HFFc6 (cell line): ENCODE results near the gene MTMR8. TPM values are rescaled to one million over a fixed set of nuclear protein-coding genes. Genes with fewer than 3 reads are reported as not detected.

Experiments
- DNase-seq: peaks from one replicate; pipeline ENCODE4 v3.0.0-alpha.2; 2018
- H3K27ac Mint-ChIP-seq: 2 replicates; pipeline ENCODE4 v1.8.0; 2020; ENCODE audit warnings: mild to moderate bottlenecking, mixed read lengths
- H3K27me3 Mint-ChIP-seq: 2 replicates; pipeline ENCODE4 v1.8.0; 2021; ENCODE audit warnings: mild to moderate bottlenecking, moderate library complexity, mixed read lengths; ENCODE audit not compliant: insufficient read depth
- H3K36me3 Mint-ChIP-seq: 2 replicates; pipeline ENCODE4 v1.8.0; 2021; ENCODE audit warnings: low read depth, mixed read lengths
- H3K4me1 Mint-ChIP-seq: 2 replicates; pipeline ENCODE4 v1.8.0; 2020; ENCODE audit warnings: low read depth, mixed read lengths
- H3K4me3 Mint-ChIP-seq: 2 replicates; pipeline ENCODE4 v1.8.0; 2020; ENCODE audit warnings: mild to moderate bottlenecking, moderate library complexity, mixed read lengths
- H3K9me3 Mint-ChIP-seq: 2 replicates; pipeline ENCODE4 v1.8.0; 2020; ENCODE audit warnings: mild to moderate bottlenecking, mixed read lengths
- CTCF ChIP-seq: fragments of 200-600 bp; sonication (generic); IDR thresholded peaks from 2 replicates; pipeline ENCODE4 v1.5.0; 2021; ENCODE audit warnings: antibody characterized with exemption, mild to moderate bottlenecking
- total RNA-seq, 6 experiments: library from RNA; stranded (reverse); fragmentation: NEBNext Ultra II Directional; extraction: Animal tissue kit (Norgen Biotek cat#: 25700); gene quantifications; 2 replicates in 1 of 6; 3 replicates in 5 of 6; pipeline ENCODE4 v1.2.3, GENCODE V29; 2021

The MTMR8 gene
- total RNA-seq, 6 experiments from 2014 or later: not detected

DNA sequence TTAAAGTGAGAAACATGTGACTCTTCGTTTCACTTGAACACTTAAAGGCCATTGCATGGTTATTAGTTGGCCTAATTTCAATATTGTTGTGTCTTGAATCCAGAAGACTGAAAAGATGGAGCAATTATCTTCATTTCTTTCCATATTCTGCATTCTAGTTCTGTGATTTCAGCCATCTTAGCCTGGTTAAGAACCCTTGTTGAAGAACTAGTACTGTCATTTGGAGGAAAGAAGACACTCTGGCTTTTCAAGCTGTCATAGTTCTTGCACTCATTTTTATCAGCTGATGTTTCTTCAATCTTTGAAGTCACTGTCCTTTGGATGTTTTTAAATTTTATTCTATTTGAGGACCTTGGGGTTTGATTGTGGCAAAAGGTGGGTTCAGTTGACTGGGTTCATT, 81.6 kb downstream of the MTMR8 start:
- TF ChIP-seq CTCF: no peak
- no peak for DNase-seq
- Mint-ChIP-seq H3K9me3 (peaks cover 10% of the 10 kb centered on the region), H3K36me3 (no peaks in the 10 kb centered on the region), H3K4me1 (no peaks in the 10 kb centered on the region), H3K27me3 (no peaks in the 10 kb centered on the region), H3K27ac (no peak overlapping the region), H3K4me3 (no peak overlapping the region)

DNA sequence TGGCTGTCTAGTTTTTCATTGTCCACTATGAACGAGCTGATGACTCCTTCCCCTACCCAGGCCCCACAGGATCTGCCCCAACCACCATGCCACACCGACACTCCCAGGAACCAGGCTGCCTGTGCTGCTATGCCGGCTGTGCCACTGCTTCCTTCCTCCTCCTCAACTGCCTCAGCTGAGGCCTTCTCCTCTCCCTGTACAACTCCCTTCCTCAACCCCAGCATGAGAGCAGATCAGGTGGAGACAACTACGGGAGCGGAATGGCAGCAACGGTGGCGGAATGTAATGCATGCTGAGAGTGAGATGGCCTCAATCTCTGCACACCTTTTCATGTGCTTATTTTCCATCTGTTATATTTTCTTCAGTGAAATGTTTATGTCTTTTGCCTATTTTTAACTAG, 88.5 kb downstream of the MTMR8 start:
- Mint-ChIP-seq H3K4me3 (no peak overlapping the region), H3K27me3 (no peaks in the 10 kb centered on the region), H3K9me3 (no peaks in the 10 kb centered on the region; the same call in 1 of the 2 replicates), H3K4me1 (no peaks in the 10 kb centered on the region), H3K27ac (no peak overlapping the region), H3K36me3 (no peaks in the 10 kb centered on the region)
- no peak for DNase-seq
- no peak for TF ChIP-seq CTCF

GRCh38 chrX:64291123-64291522, 104.1 kb downstream of the MTMR8 start:
- no peaks in the 10 kb centered on the region for H3K36me3 Mint-ChIP-seq
- TF ChIP-seq CTCF: no peak
- H3K4me3 Mint-ChIP-seq: no peak overlapping the region
- no peaks in the 10 kb centered on the region for H3K4me1 Mint-ChIP-seq
- H3K27me3 Mint-ChIP-seq: no peaks in the 10 kb centered on the region; the same call in 1 of the 2 replicates
- DNase-seq: no peak
- no peak overlapping the region for H3K27ac Mint-ChIP-seq
- H3K9me3 Mint-ChIP-seq: no peaks in the 10 kb centered on the region

GRCh38 chrX:64265265-64265664, 130.0 kb downstream of the MTMR8 start:
- no peaks in the 10 kb centered on the region for H3K27me3 Mint-ChIP-seq
- no peak for TF ChIP-seq CTCF
- no peaks in the 10 kb centered on the region for H3K4me1 Mint-ChIP-seq
- H3K4me3 Mint-ChIP-seq: no peak overlapping the region
- H3K27ac Mint-ChIP-seq: no peak overlapping the region
- no peaks in the 10 kb centered on the region for H3K36me3 Mint-ChIP-seq
- H3K9me3 Mint-ChIP-seq: no peaks in the 10 kb centered on the region
- no peak for DNase-seq

DNA sequence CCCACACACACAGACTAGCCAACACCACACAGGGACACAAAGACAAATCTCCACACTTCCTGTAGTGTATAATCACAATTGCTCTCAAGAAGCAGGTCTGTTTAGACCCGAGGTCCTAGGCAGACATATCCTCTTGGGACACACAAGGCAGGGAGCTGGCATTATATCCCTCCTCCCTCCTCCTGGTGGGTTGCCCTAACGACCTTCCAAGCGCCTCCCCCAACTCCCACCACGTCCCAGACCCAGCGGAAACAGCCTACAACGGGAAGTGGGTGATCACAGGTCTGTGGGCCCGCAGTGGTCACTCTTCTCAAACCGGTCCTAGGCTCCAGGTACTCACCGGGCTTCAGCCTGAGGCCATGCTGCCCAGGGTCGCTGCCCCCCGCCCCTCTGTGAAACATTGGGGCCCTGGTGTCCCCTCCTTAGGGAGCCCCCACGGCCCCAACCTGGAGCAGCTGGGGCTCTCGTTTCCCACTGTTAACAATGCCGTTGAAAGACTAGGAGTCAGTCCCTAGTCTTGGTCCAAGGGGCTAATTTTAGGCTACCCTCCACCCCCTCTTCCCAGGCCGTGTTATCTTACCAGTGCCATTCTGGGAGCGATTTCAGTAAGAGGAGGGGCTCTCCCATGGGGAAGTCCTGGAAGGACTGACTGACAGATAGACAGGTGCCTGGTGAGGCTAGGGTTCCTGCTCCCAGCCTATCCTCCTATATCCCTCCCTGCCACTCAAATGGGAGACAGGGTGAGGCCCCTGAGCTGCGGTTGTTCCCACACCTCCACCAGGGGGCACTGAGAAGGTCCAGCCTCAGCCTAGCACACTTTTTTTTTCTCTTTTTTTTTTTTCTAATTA, 164.9 kb downstream of the MTMR8 start, which contains the start of gene ASB12:
Gene ASB12 (minus strand): TSS at position 485 of the 848 bp plus-strand sequence. CDS start 4,957 bp downstream, outside the sequence.
- Mint-ChIP-seq H3K36me3 (no peaks in the 10 kb centered on the region), H3K27me3 (no peaks in the 10 kb centered on the region)
- TF ChIP-seq CTCF: no peak; the same call in 1 of the 2 replicates

More for the DNA sequence above, 164.9 kb downstream of the MTMR8 start, which contains the start of gene ASB12:
- no peak for DNase-seq
- H3K4me3 Mint-ChIP-seq: no peak within 1 kb of the TSS
- no peaks in the 10 kb centered on the region for H3K9me3 Mint-ChIP-seq
- no peak within 1 kb of the TSS for H3K27ac Mint-ChIP-seq
- H3K4me1 Mint-ChIP-seq: no peaks in the 10 kb centered on the region
